OCI-LY1 (cell line): ENCODE results near the gene TRIP13.

Experiments used
- CTCF ChIP-seq: fragments of 200-600 bp; sonication (generic), shearing (Covaris generic); IDR thresholded peaks from 2 replicates; pipeline ENCODE4 v1.5.1; 2017; ENCODE audit warnings: mild to moderate bottlenecking, antibody characterized with exemption, low read length, moderate library complexity, mixed read lengths
- EZH2 ChIP-seq: fragments of 200-600 bp; sonication (generic), shearing (Covaris generic); IDR thresholded peaks from 2 replicates; pipeline ENCODE4 v1.8.0; 2017; ENCODE audit warnings: borderline replicate concordance, mixed run types, mild to moderate bottlenecking, antibody characterized with exemption, low read length, moderate library complexity, mixed read lengths

GRCh38 chr5:871596-872298, 20.9 kb upstream of the TRIP13 start:
- no peak for TF ChIP-seq CTCF
- no peak for TF ChIP-seq EZH2
